ENCODE measurements around the gene LZTS2.

The LZTS2 gene

GRCh38 chr10:100987685-100988049 is 11.9 kb upstream of the LZTS2 start (continued):
- peak; percentile 61 for TF ChIP-seq ZBTB21 (tag by site-specific recombination; IDR thresholded peaks at IDR 0.05)
- no peak for TF ChIP-seq PRDM6 (tag by site-specific recombination; IDR thresholded peaks at IDR 0.05)
- no peak for TF ChIP-seq ZNF837 (tag by site-specific recombination; IDR thresholded peaks at IDR 0.05)
- TF ChIP-seq ZSCAN23 (tag by site-specific recombination; IDR thresholded peaks at IDR 0.05): peak; percentile 46; the same call in 1 of the 2 replicates
- TF ChIP-seq PRDM4 (tag by site-specific recombination; IDR thresholded peaks at IDR 0.05): no peak
- TF ChIP-seq ZXDB (tag by site-specific recombination; IDR thresholded peaks at IDR 0.05): 0 out of 2 replicates have a peak, but pooled peaks have one; percentile 36
- no peak for TF ChIP-seq ZNF777 (tag by site-specific recombination; IDR thresholded peaks at IDR 0.05; ENCODE audit: borderline replicate concordance)
- TF ChIP-seq ZNF639 (tag by site-specific recombination; IDR thresholded peaks at IDR 0.05): 0 out of 2 replicates have a peak, but pooled peaks have one; percentile 44
- no peak for TF ChIP-seq ZNF658 (tag by site-specific recombination; IDR thresholded peaks at IDR 0.05)
- 0 out of 2 replicates have a peak, but pooled peaks have one; percentile 12 for TF ChIP-seq KLF17 (tag by site-specific recombination; IDR thresholded peaks at IDR 0.05)
- TF ChIP-seq ZNF768 (tag by site-specific recombination; IDR thresholded peaks at IDR 0.05): no peak
- TF ChIP-seq KLF7 (tag by site-specific recombination; IDR thresholded peaks at IDR 0.05; ENCODE audit: borderline replicate concordance): 0 out of 2 replicates have a peak, but pooled peaks have one; percentile 27
- no peak for TF ChIP-seq MZF1 (tag by site-specific recombination; IDR thresholded peaks at IDR 0.05; ENCODE audit: borderline replicate concordance)
- TF ChIP-seq, protein P1, sequence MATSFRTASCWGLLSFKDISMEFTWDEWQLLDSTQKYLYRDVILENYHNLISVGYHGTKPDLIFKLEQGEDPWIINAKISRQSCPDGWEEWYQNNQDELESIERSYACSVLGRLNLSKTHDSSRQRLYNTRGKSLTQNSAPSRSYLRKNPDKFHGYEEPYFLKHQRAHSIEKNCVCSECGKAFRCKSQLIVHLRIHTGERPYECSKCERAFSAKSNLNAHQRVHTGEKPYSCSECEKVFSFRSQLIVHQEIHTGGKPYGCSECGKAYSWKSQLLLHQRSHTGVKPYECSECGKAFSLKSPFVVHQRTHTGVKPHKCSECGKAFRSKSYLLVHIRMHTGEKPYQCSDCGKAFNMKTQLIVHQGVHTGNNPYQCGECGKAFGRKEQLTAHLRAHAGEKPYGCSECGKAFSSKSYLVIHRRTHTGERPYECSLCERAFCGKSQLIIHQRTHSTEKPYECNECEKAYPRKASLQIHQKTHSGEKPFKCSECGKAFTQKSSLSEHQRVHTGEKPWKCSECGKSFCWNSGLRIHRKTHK (tag by site-specific recombination; IDR thresholded peaks at IDR 0.05): no peak
- TF ChIP-seq ZNF335 (tag by site-specific recombination; conservative IDR thresholded peaks at IDR 0.05): peak; percentile 81
- TF ChIP-seq ZNF341 (tag by site-specific recombination; IDR thresholded peaks at IDR 0.05; ENCODE audit: low read depth): no peak
- TF ChIP-seq ZNF398 (tag by site-specific recombination; IDR thresholded peaks at IDR 0.05): no peak
- no peak for TF ChIP-seq ZFHX2 (tag by site-specific recombination; conservative IDR thresholded peaks at IDR 0.05)
- no peak for TF ChIP-seq ZNF549 (tag by site-specific recombination; IDR thresholded peaks at IDR 0.05)
- TF ChIP-seq ZNF146 (tag by site-specific recombination; IDR thresholded peaks at IDR 0.05): 0 out of 2 replicates have a peak, but pooled peaks have one; percentile 5
- TF ChIP-seq ZSCAN4 (tag by site-specific recombination; IDR thresholded peaks at IDR 0.05): no peak
- TF ChIP-seq ZNF292 (tag by site-specific recombination; IDR thresholded peaks at IDR 0.05; ENCODE audit: borderline replicate concordance, low read depth): no peak
- TF ChIP-seq ZNF174 (tag by site-specific recombination; IDR thresholded peaks at IDR 0.05): no peak
- no peak for TF ChIP-seq ZNF302 (tag by site-specific recombination; IDR thresholded peaks at IDR 0.05; ENCODE audit: low read depth)
- TF ChIP-seq, protein P2, sequence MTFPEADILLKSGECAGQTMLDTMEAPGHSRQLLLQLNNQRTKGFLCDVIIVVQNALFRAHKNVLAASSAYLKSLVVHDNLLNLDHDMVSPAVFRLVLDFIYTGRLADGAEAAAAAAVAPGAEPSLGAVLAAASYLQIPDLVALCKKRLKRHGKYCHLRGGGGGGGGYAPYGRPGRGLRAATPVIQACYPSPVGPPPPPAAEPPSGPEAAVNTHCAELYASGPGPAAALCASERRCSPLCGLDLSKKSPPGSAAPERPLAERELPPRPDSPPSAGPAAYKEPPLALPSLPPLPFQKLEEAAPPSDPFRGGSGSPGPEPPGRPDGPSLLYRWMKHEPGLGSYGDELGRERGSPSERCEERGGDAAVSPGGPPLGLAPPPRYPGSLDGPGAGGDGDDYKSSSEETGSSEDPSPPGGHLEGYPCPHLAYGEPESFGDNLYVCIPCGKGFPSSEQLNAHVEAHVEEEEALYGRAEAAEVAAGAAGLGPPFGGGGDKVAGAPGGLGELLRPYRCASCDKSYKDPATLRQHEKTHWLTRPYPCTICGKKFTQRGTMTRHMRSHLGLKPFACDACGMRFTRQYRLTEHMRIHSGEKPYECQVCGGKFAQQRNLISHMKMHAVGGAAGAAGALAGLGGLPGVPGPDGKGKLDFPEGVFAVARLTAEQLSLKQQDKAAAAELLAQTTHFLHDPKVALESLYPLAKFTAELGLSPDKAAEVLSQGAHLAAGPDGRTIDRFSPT (tag by site-specific recombination; IDR thresholded peaks at IDR 0.05): no peak
